Measurements from ENCODE around the gene ST3GAL4. TPM values are rescaled to one million over a fixed set of nuclear protein-coding genes. Genes with fewer than 3 reads are reported as not detected.
A peak's percentile ranks its signal among the peaks of the same experiment; 100 is the strongest.
"Not testable (repeated sequence)": the region's sequence is repeated elsewhere in the genome, so short reads cannot be mapped to it uniquely, and the experiment has no call there.

Gene ST3GAL4
- total RNA-seq, 4 donors from 2014 or later, result 11.8 to 53.3 (median 34.8) TPM

GRCh38 chr11:126391286-126391954 lies 35.9 kb downstream of the ST3GAL4 start:
- TF ChIP-seq CTCF (IDR thresholded peaks at IDR 0.05) (no peak), POLR2A (IDR thresholded peaks at IDR 0.05) (no peak)
- H3K36me3 ChIP-seq, result no peaks in the 10 kb centered on the region
- H3K27me3 ChIP-seq, result no peaks in the 10 kb centered on the region
- peaks cover 0 to 13% of the 10 kb centered on the region in 2 donors for H3K4me1 ChIP-seq
- H3K4me3 ChIP-seq, result no peak overlapping the region
- no peak overlapping the region for H3K27ac ChIP-seq
- intact Hi-C loops (cut with DNase I; ENCODE audit: low total_unique reads), result no loop called here
- no peaks in the 10 kb centered on the region for H3K9me3 ChIP-seq
- no peak for DNase-seq

GRCh38 chr11:126391970-126392632 lies 36.6 kb downstream of the ST3GAL4 start:
- H3K4me3 ChIP-seq, result no peak overlapping the region
- H3K27ac ChIP-seq, result no peak overlapping the region
- intact Hi-C loops (cut with DNase I; ENCODE audit: low total_unique reads), result no loop called here
- no peaks in the 10 kb centered on the region for H3K9me3 ChIP-seq
- H3K27me3 ChIP-seq, result no peaks in the 10 kb centered on the region
- H3K36me3 ChIP-seq, result no peaks in the 10 kb centered on the region
- peaks cover 0 to 13% of the 10 kb centered on the region in 2 donors for H3K4me1 ChIP-seq
- TF ChIP-seq POLR2A (IDR thresholded peaks at IDR 0.05), result no peak
- no peak for TF ChIP-seq CTCF (IDR thresholded peaks at IDR 0.05)
- no peak for DNase-seq

- DNase-seq, result no peak
- Histone ChIP-seq H3K4me3 (no peak overlapping the region), H3K27me3 (no peaks in the 10 kb centered on the region), H3K4me1 (peaks cover 0 to 13% of the 10 kb centered on the region in 2 donors), H3K27ac (no peak overlapping the region), H3K36me3 (no peaks in the 10 kb centered on the region), H3K9me3 (no peaks in the 10 kb centered on the region)
- TF ChIP-seq POLR2A (IDR thresholded peaks at IDR 0.05), result no peak
- TF ChIP-seq CTCF (IDR thresholded peaks at IDR 0.05), result no peak
- intact Hi-C loops (cut with DNase I; ENCODE audit: low total_unique reads), result no loop called here
These were observed 37.1 kb downstream of the ST3GAL4 start for GRCh38 chr11:126392633-126393013.

GRCh38 chr11:126393143-126393542 lies 37.7 kb downstream of the ST3GAL4 start:
- Histone ChIP-seq H3K4me3 (no peak overlapping the region), H3K36me3 (no peaks in the 10 kb centered on the region), H3K4me1 (peaks cover 0 to 13% of the 10 kb centered on the region in 2 donors), H3K27me3 (no peaks in the 10 kb centered on the region), H3K9me3 (no peaks in the 10 kb centered on the region), H3K27ac (no peak overlapping the region)
- intact Hi-C loops (cut with DNase I; ENCODE audit: low total_unique reads), result no loop called here
- TF ChIP-seq CTCF (IDR thresholded peaks at IDR 0.05), result no peak
- no peak for TF ChIP-seq POLR2A (IDR thresholded peaks at IDR 0.05)
- no peak for DNase-seq

GRCh38 chr11:126394036-126394435 lies 38.5 kb downstream of the ST3GAL4 start:
- H3K4me1 ChIP-seq, result peaks cover 0 to 13% of the 10 kb centered on the region in 2 donors
- intact Hi-C loops (cut with DNase I; ENCODE audit: low total_unique reads), result no loop called here
- H3K36me3 ChIP-seq, result no peaks in the 10 kb centered on the region
- H3K27me3 ChIP-seq, result no peaks in the 10 kb centered on the region
- TF ChIP-seq CTCF (IDR thresholded peaks at IDR 0.05), result no peak
- TF ChIP-seq POLR2A (IDR thresholded peaks at IDR 0.05), result no peak
- peak overlapping the region in 1 of 2 donors; percentile 22 for H3K27ac ChIP-seq
- H3K4me3 ChIP-seq, result no peak overlapping the region
- no peaks in the 10 kb centered on the region for H3K9me3 ChIP-seq
- no peak for DNase-seq

GRCh38 chr11:126394634-126395072 lies 39.2 kb downstream of the ST3GAL4 start:
- H3K9me3 ChIP-seq; H3K27me3 ChIP-seq; H3K4me3 ChIP-seq; DNase-seq; intact Hi-C loops (cut with DNase I; ENCODE audit: low total_unique reads); H3K36me3 ChIP-seq: not testable (repeated sequence)
- Histone ChIP-seq H3K27ac (peak overlapping the region in 1 of 2 donors; percentile 22), H3K4me1 (peaks cover 0 to 13% of the 10 kb centered on the region in 2 donors)

GRCh38 chr11:126395784-126396183 lies 40.3 kb downstream of the ST3GAL4 start:
- peaks cover 0 to 13% of the 10 kb centered on the region in 2 donors for H3K4me1 ChIP-seq
- H3K36me3 ChIP-seq; H3K9me3 ChIP-seq; H3K27me3 ChIP-seq; intact Hi-C loops (cut with DNase I; ENCODE audit: low total_unique reads); H3K4me3 ChIP-seq: not testable (repeated sequence)
- DNase-seq, result peak; percentile 66 to 76
- H3K27ac ChIP-seq, result peak overlapping the region; percentile 47 to 50

GRCh38 chr11:126396266-126396665 lies 40.8 kb downstream of the ST3GAL4 start:
- intact Hi-C loops (cut with DNase I; ENCODE audit: low total_unique reads); DNase-seq; H3K9me3 ChIP-seq; H3K4me3 ChIP-seq; H3K27me3 ChIP-seq; H3K36me3 ChIP-seq: not testable (repeated sequence)
- peak overlapping the region in 1 of 2 donors; percentile 30 for H3K27ac ChIP-seq
- H3K4me1 ChIP-seq, result peaks cover 0 to 13% of the 10 kb centered on the region in 2 donors
